HCT116 (cell line): Measurements from ENCODE around the gene STRADA. TPM values are rescaled to one million over a fixed set of nuclear protein-coding genes. Genes with fewer than 3 reads are reported as not detected.

ENCODE experiments used
- ATAC-seq: fragments of 200-7000 bp; cut with Tn5 transposase; 2 replicates; pipeline ENCODE4 v1.9.1; 2020; ENCODE audit warnings: mild to moderate bottlenecking, moderate library complexity
- BruUV-seq: library from RNA; stranded (reverse); fragments of 400-500 nt; replicated peaks from 2 replicates; lab custom pipeline; 2021; lab: Mats Ljungman, UMichigan
- CTCF ChIA-PET: fragments of 300-600 bp; sonication (Branson Sonifier 250); formaldehyde crosslinking; loops from one replicate; lab custom pipeline; 2021; ENCODE audit warnings: antibody characterized with exemption; lab: Charles Lee
- POLR2A ChIA-PET: fragments of 300-600, 350-600 bp; sonication (Branson Sonifier 250); formaldehyde crosslinking; loops from one replicate; lab custom pipeline; 2021; ENCODE audit warnings: antibody characterized with exemption; lab: Charles Lee
- RAD21 ChIA-PET, 2 experiments: fragments of 300-600 bp; sonication (Branson Sonifier 250); formaldehyde crosslinking; loops; one replicate each; lab custom pipeline; 2023; ENCODE audit warnings: low total read pairs in 2 of 2; ENCODE audit not compliant: uncharacterized antibody in 2 of 2, unreplicated experiment in 2 of 2, low non-redundant PET in 1 of 2; lab: Charles Lee
- DNase-seq: peaks from one replicate; pipeline ENCODE4 v3.0.0-alpha.2; 2010; ENCODE audit warnings: low read depth, low spot score
- H2AFZ ChIP-seq: fragments of 200-600 bp; shearing (Covaris generic), sonication (generic); 2 replicates; pipeline ENCODE4 v1.6.1; 2017; ENCODE audit warnings: low read depth, mixed run types, mixed read lengths, antibody characterized with exemption, low read length; ENCODE audit not compliant: poor library complexity, severe bottlenecking
- H3K27ac ChIP-seq: 2 replicates; pipeline ENCODE4 v1.5.1; 2012; ENCODE audit warnings: low read depth, low read length
- H3K27me3 ChIP-seq: fragments of 200-600 bp; sonication (generic); 2 replicates; pipeline ENCODE4 v1.6.1; 2016; ENCODE audit warnings: mixed run types, low read length, mixed read lengths; ENCODE audit not compliant: insufficient read depth
- H3K36me3 ChIP-seq, 2 experiments: fragments of 200-500 bp in 1 of 2; fragments of 200-600 bp in 1 of 2; sonication (Bioruptor generic) in 1 of 2; sonication (generic) in 1 of 2; 2 replicates each; pipeline versions ENCODE4 v1.5.1 to v1.6.1; 2014 to 2016; ENCODE audit warnings: low read length in 2 of 2, inconsistent platforms in 1 of 2, mixed read lengths in 1 of 2, mixed run types in 1 of 2; ENCODE audit not compliant: insufficient read depth in 2 of 2, control insufficient read depth in 1 of 2
- H3K4me1 ChIP-seq, 2 experiments: fragments of 200-600 bp in 1 of 2; sonication (generic) in 1 of 2; 2 replicates each; pipeline versions ENCODE4 v1.5.1 to v1.6.1; 2012 to 2017; ENCODE audit warnings: low read length in 2 of 2, inconsistent platforms in 1 of 2, mild to moderate bottlenecking in 1 of 2, mixed read lengths in 1 of 2, mixed run types in 1 of 2, moderate library complexity in 1 of 2; ENCODE audit not compliant: insufficient read depth in 2 of 2, control insufficient read depth in 1 of 2
- H3K4me2 ChIP-seq: fragments of 200-600 bp; sonication (generic); 2 replicates; pipeline ENCODE4 v1.6.1; 2017; ENCODE audit warnings: mixed run types, low read length, mixed read lengths
- H3K4me3 ChIP-seq, 2 experiments: fragments of 200-600 bp in 1 of 2; sonication (generic) in 1 of 2; replicated peaks in 1 of 2; 2 replicates each; pipeline ENCODE4 v1.5.1; 2011 to 2016; ENCODE audit warnings: low read length in 2 of 2, control low read depth in 1 of 2, low read depth in 1 of 2, mild to moderate bottlenecking in 1 of 2, mixed read lengths in 1 of 2, mixed run types in 1 of 2
- H3K79me2 ChIP-seq: fragments of 200-600 bp; sonication (generic); 2 replicates; pipeline ENCODE4 v1.6.1; 2017; ENCODE audit warnings: mild to moderate bottlenecking, mixed run types, low read length, moderate library complexity, mixed read lengths; ENCODE audit not compliant: insufficient read depth
- H3K9ac ChIP-seq: fragments of 200-600 bp; sonication (generic); 2 replicates; pipeline ENCODE4 v1.6.1; 2016; ENCODE audit warnings: low read length, mixed read lengths
- H3K9me2 ChIP-seq: fragments of 200-600 bp; sonication (generic), shearing (Covaris generic); 2 replicates; pipeline ENCODE4 v1.6.1; 2017; ENCODE audit warnings: mixed run types, mild to moderate bottlenecking, moderate library complexity; ENCODE audit not compliant: insufficient read depth
- H3K9me3 ChIP-seq, 2 experiments: fragments of 200-500 bp in 1 of 2; fragments of 200-600 bp in 1 of 2; sonication (Bioruptor generic) in 1 of 2; sonication (generic) in 1 of 2; 2 replicates each; pipeline ENCODE4 v1.6.1; 2014 to 2017; ENCODE audit warnings: low read length in 2 of 2, mixed read lengths in 2 of 2, inconsistent platforms in 1 of 2, low read depth in 1 of 2, mild to moderate bottlenecking in 1 of 2, mixed run types in 1 of 2, moderate library complexity in 1 of 2; ENCODE audit not compliant: control insufficient read depth in 1 of 2, insufficient read depth in 1 of 2
- H4K20me1 ChIP-seq: fragments of 200-600 bp; sonication (generic), shearing (Covaris generic); 2 replicates; pipeline ENCODE4 v1.6.1; 2017; ENCODE audit warnings: mixed run types, mild to moderate bottlenecking, moderate library complexity; ENCODE audit not compliant: insufficient read depth
- ELF1 ChIP-seq: IDR thresholded peaks from 2 replicates; pipeline ENCODE4 v1.6.1; 2012; ENCODE audit warnings: low read depth, borderline replicate concordance
- EZH2 ChIP-seq: fragments of 200-600 bp; sonication (generic); IDR thresholded peaks from 2 replicates; pipeline ENCODE4 v1.6.1; 2017; ENCODE audit warnings: antibody characterized with exemption, mixed run types
- RAD21 ChIP-seq: IDR thresholded peaks from 2 replicates; pipeline ENCODE4 v1.6.1; 2012; ENCODE audit warnings: low read depth, mild to moderate bottlenecking
- SIN3A ChIP-seq: IDR thresholded peaks from 2 replicates; pipeline ENCODE4 v1.6.1; 2012; ENCODE audit warnings: low read depth
- SP1 ChIP-seq: IDR thresholded peaks from 2 replicates; pipeline ENCODE4 v1.6.1; 2012; ENCODE audit warnings: low read depth
- SRF ChIP-seq: IDR thresholded peaks from 2 replicates; pipeline ENCODE4 v1.6.1; 2012; ENCODE audit warnings: low read depth
- YY1 ChIP-seq: IDR thresholded peaks from 2 replicates; pipeline ENCODE4 v1.6.1; 2011; ENCODE audit warnings: low read length, low read depth, moderate library complexity, mild to moderate bottlenecking; ENCODE audit not compliant: insufficient replicate concordance; ENCODE audit errors: extremely low read depth
- ZNF274 ChIP-seq: fragments of 200-500 bp; sonication (Bioruptor generic); IDR thresholded peaks from 2 replicates; pipeline ENCODE4 v1.6.1; 2014; ENCODE audit warnings: mild to moderate bottlenecking, low read depth, low read length, inconsistent platforms
- intact Hi-C: fragments of 100-400 bp; cut with micrococcal nuclease; formaldehyde crosslinking; loops from 2 replicates; pipeline ENCODE4 v1.10.0; 2022
- total RNA-seq: library from RNA; stranded (reverse); gene quantifications from one replicate; pipeline ENCODE4 v1.2.1, GENCODE V29; 2021; ENCODE audit not compliant: unreplicated experiment
- TF ChIP-seq, protein P1 (sequence below): IDR thresholded peaks from 2 replicates; pipeline ENCODE4 v1.6.1; 2012
- TF ChIP-seq, protein P2 (sequence below): IDR thresholded peaks from 2 replicates; pipeline ENCODE4 v1.6.1; 2012
- TF ChIP-seq, protein P3 (sequence below): IDR thresholded peaks from 2 replicates; pipeline ENCODE4 v1.6.1; 2011; ENCODE audit warnings: mild to moderate bottlenecking, low read length, moderate library complexity; ENCODE audit not compliant: insufficient replicate concordance; ENCODE audit errors: extremely low read depth

Gene STRADA
- total RNA-seq, 1 experiment from 2014 or later: 38.0 TPM

DNA sequence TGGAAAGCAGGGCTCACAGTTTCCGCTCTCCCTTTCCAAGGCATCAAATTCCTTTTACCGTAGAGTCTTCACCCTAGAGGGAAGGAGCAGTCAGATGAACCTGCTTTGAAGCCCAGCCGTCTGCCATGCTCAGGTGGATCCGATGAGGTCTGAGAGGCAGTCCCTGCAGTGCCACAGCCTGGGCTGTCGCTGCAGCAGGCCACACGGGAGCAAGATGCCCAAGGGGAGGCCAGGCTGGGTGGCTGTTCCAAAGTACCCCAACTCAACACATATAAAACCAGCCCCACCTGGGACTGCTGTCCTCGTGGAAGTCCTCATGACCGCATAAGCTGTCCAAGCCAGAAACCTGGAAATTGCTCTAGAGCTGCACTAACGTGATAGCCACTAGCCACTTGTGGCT lies 36.8 kb downstream of the STRADA start:
- intact Hi-C loops: no loop called here
- POLR2A ChIA-PET: no interaction called here
- Histone ChIP-seq H3K79me2 (no peaks in the 10 kb centered on the region), H3K36me3 (peaks cover 0 to 11% of the 10 kb centered on the region in 2 experiments; a peak in 1 of 4 replicates), H3K27ac (no peak overlapping the region), H3K4me3 (no peak overlapping the region), H3K27me3 (no peaks in the 10 kb centered on the region), H3K9me2 (no peaks in the 10 kb centered on the region), H3K4me2 (no peak overlapping the region), H3K4me1 (peaks cover 5 to 8% of the 10 kb centered on the region in 2 experiments; a peak in 3 of 4 replicates), H3K9ac (no peak overlapping the region), H4K20me1 (no peaks in the 10 kb centered on the region), H2AFZ (no peak overlapping the region), H3K9me3 (no peaks in the 10 kb centered on the region)
- no TSS peak for BruUV-seq
- no peak for DNase-seq
- TF ChIP-seq ZNF274 (no peak), EZH2 (no peak), YY1 (no peak), RAD21 (no peak), SIN3A (no peak), ELF1 (no peak), SP1 (no peak), SRF (no peak)
- TF ChIP-seq, protein P1, sequence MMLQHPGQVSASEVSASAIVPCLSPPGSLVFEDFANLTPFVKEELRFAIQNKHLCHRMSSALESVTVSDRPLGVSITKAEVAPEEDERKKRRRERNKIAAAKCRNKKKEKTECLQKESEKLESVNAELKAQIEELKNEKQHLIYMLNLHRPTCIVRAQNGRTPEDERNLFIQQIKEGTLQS: no peak
- TF ChIP-seq, protein P2, sequence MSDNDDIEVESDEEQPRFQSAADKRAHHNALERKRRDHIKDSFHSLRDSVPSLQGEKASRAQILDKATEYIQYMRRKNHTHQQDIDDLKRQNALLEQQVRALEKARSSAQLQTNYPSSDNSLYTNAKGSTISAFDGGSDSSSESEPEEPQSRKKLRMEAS: no peak
- CTCF ChIA-PET: no interaction called here
- ATAC-seq: no peak
- RAD21 ChIA-PET: no interaction called here

DNA sequence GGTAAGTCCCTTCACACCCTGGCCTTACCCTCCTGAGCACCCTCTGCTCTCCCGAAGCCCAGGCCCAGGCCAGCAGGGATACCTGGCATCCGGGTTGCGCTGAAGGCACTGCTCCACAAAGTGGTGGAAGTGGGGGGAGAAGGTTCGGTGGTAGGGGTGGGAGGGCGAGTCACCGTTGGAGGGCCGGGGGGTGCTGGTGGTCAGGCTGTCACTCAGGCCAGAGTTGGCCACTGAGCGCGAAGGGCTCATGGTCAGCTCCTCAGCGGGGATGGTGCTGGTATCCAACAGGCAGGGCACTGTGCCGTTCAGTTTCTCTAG lies 37.4 kb downstream of the STRADA start:
- H3K27me3 ChIP-seq: no peaks in the 10 kb centered on the region
- H3K4me3 ChIP-seq: no peak overlapping the region
- no peak overlapping the region for H2AFZ ChIP-seq
- H3K4me1 ChIP-seq: peaks cover 5 to 11% of the 10 kb centered on the region in 2 experiments; a peak in 3 of 4 replicates
- intact Hi-C loops: no loop called here
- H3K9me2 ChIP-seq: no peaks in the 10 kb centered on the region
- ChIA-PET POLR2A (no interaction called here), CTCF (no interaction called here), RAD21 (no interaction called here)
- peaks cover 0 to 7% of the 10 kb centered on the region in 2 experiments; a peak in 1 of 4 replicates for H3K36me3 ChIP-seq
- no peak overlapping the region for H3K27ac ChIP-seq
- H4K20me1 ChIP-seq: no peaks in the 10 kb centered on the region
- ATAC-seq (no peak), DNase-seq (no peak)
- TF ChIP-seq, protein P3, sequence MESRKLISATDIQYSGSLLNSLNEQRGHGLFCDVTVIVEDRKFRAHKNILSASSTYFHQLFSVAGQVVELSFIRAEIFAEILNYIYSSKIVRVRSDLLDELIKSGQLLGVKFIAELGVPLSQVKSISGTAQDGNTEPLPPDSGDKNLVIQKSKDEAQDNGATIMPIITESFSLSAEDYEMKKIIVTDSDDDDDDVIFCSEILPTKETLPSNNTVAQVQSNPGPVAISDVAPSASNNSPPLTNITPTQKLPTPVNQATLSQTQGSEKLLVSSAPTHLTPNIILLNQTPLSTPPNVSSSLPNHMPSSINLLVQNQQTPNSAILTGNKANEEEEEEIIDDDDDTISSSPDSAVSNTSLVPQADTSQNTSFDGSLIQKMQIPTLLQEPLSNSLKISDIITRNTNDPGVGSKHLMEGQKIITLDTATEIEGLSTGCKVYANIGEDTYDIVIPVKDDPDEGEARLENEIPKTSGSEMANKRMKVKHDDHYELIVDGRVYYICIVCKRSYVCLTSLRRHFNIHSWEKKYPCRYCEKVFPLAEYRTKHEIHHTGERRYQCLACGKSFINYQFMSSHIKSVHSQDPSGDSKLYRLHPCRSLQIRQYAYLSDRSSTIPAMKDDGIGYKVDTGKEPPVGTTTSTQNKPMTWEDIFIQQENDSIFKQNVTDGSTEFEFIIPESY: no peak
- TF ChIP-seq EZH2 (no peak), ZNF274 (no peak)
- H3K4me2 ChIP-seq: no peak overlapping the region
- H3K9me3 ChIP-seq: no peaks in the 10 kb centered on the region
- BruUV-seq: no TSS peak
- H3K9ac ChIP-seq: no peak overlapping the region
- H3K79me2 ChIP-seq: no peaks in the 10 kb centered on the region
